A673 (cell line): ENCODE data around the gene HERC5. TPM values are rescaled to one million over a fixed set of nuclear protein-coding genes. Genes with fewer than 3 reads are reported as not detected.

Experiments
- BruUV-seq: library from RNA; stranded (reverse); fragments of 400-500 nt; replicated peaks from 2 replicates; lab custom pipeline; 2021; lab: Mats Ljungman, UMichigan
- CTCF ChIA-PET: fragments of 300-600 bp; sonication (Branson Sonifier 250); formaldehyde crosslinking; loops from one replicate; lab custom pipeline; 2022; ENCODE audit warnings: antibody characterized with exemption; lab: Charles Lee
- POLR2A ChIA-PET: fragments of 300-600 bp; sonication (Branson Sonifier 250); formaldehyde crosslinking; loops from one replicate; lab custom pipeline; 2022; ENCODE audit warnings: antibody characterized with exemption; ENCODE audit not compliant: low non-redundant PET; lab: Charles Lee
- DNase-seq: peaks from one replicate; pipeline ENCODE4 v3.0.0-alpha.2; 2015; ENCODE audit warnings: low spot score
- H3K27ac ChIP-seq: fragments of 200-600 bp; sonication (generic); 2 replicates; pipeline ENCODE4 v1.5.1; 2016; ENCODE audit warnings: mixed run types, low read depth, mild to moderate bottlenecking, mixed read lengths, antibody characterized with exemption, low read length; ENCODE audit not compliant: poor library complexity, severe bottlenecking
- H3K27me3 ChIP-seq: fragments of 200-600 bp; sonication (generic); replicated peaks from 2 replicates; pipeline ENCODE4 v1.6.1; 2017; ENCODE audit warnings: mixed run types, low read depth, mild to moderate bottlenecking, mixed read lengths, antibody characterized with exemption, low read length; ENCODE audit not compliant: insufficient read depth, poor library complexity
- H3K36me3 ChIP-seq: fragments of 200-600 bp; sonication (generic); 2 replicates; pipeline ENCODE4 v1.6.1; 2016; ENCODE audit warnings: mixed run types, mild to moderate bottlenecking, mixed read lengths, antibody characterized with exemption, low read length; ENCODE audit not compliant: insufficient read depth, poor library complexity, severe bottlenecking
- H3K4me1 ChIP-seq: fragments of 200-600 bp; sonication (generic); 2 replicates; pipeline ENCODE4 v1.6.1; 2017; ENCODE audit warnings: mixed run types, mild to moderate bottlenecking, mixed read lengths, antibody characterized with exemption, low read length; ENCODE audit not compliant: insufficient read depth, poor library complexity, severe bottlenecking
- H3K4me3 ChIP-seq: fragments of 200-600 bp; sonication (generic); 2 replicates; pipeline ENCODE4 v1.5.1; 2016; ENCODE audit warnings: low read depth, mixed run types, mild to moderate bottlenecking, mixed read lengths, low read length; ENCODE audit not compliant: poor library complexity, severe bottlenecking
- H3K9me3 ChIP-seq: fragments of 200-600 bp; sonication (generic); 2 replicates; pipeline ENCODE4 v1.6.1; 2016; ENCODE audit warnings: mixed run types, low read depth, mild to moderate bottlenecking, mixed read lengths, antibody characterized with exemption, low read length; ENCODE audit not compliant: poor library complexity, severe bottlenecking
- EZH2 ChIP-seq: fragments of 200-600 bp; sonication (generic); IDR thresholded peaks from 2 replicates; pipeline ENCODE4 v1.6.1; 2017; ENCODE audit warnings: borderline replicate concordance, low read depth, mild to moderate bottlenecking, mixed read lengths, antibody characterized with exemption, low read length; ENCODE audit not compliant: poor library complexity, severe bottlenecking
- intact Hi-C: fragments of 100-400 bp; cut with micrococcal nuclease; formaldehyde crosslinking; loops from one replicate; pipeline ENCODE4 v1.10.0; 2022; ENCODE audit not compliant: unreplicated experiment
- total RNA-seq: library from RNA; stranded (reverse); gene quantifications from 2 replicates; pipeline ENCODE4 v1.2.3, GENCODE V29; 2021
- TF ChIP-seq, protein P1 (sequence below): fragments of 300-800, 200-600 bp; sonication (generic); conservative IDR thresholded peaks from 2 replicates; pipeline ENCODE4 v1.5.1; 2017; ENCODE audit warnings: low read depth, mild to moderate bottlenecking, antibody characterized with exemption, low read length, moderate library complexity, mixed read lengths

Gene HERC5
- total RNA-seq, 1 experiment from 2014 or later = 0.54 TPM

DNA sequence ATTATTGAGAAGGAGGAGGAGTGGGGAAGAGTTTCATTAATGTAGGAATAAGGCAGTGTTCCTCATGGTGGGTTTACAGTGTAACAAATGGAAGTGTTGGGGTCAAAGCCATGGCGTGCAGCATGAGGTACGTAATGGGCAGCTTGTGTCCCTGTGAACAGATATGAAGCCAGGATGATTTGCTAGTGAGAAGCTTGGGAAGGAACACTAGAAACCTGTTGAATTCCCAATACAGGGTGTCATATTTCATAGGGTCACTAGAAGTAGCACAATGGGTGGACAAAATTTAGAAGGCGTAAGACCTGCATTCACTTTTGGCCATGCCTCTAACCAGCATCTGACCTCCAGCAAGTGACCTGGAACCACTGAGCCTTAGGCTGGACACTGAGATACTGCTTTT lies 59.8 kb downstream of the HERC5 start:
- intact Hi-C loops = loop anchor here (10.0 kb wide), 2 partner anchors 482 to 662 kb away; no protein-coding TSS in a partner anchor
- Histone ChIP-seq H3K4me1 (no peaks in the 10 kb centered on the region), H3K27ac (no peak overlapping the region), H3K36me3 (peaks cover 9% of the 10 kb centered on the region), H3K27me3 (no peaks in the 10 kb centered on the region), H3K9me3 (no peaks in the 10 kb centered on the region), H3K4me3 (no peak overlapping the region)
- TF ChIP-seq, protein P1, sequence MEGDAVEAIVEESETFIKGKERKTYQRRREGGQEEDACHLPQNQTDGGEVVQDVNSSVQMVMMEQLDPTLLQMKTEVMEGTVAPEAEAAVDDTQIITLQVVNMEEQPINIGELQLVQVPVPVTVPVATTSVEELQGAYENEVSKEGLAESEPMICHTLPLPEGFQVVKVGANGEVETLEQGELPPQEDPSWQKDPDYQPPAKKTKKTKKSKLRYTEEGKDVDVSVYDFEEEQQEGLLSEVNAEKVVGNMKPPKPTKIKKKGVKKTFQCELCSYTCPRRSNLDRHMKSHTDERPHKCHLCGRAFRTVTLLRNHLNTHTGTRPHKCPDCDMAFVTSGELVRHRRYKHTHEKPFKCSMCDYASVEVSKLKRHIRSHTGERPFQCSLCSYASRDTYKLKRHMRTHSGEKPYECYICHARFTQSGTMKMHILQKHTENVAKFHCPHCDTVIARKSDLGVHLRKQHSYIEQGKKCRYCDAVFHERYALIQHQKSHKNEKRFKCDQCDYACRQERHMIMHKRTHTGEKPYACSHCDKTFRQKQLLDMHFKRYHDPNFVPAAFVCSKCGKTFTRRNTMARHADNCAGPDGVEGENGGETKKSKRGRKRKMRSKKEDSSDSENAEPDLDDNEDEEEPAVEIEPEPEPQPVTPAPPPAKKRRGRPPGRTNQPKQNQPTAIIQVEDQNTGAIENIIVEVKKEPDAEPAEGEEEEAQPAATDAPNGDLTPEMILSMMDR = no peak
- no peak for TF ChIP-seq EZH2
- no TSS peak for BruUV-seq
- DNase-seq = no peak
- CTCF ChIA-PET = interaction anchor here (0.6 to 0.7 kb wide), 2 partner anchors 23 to 358 kb away, joined by 3 to 13 read pairs; partner anchors contain the start of gene ABCG2
- POLR2A ChIA-PET = interaction anchor here (0.6 kb wide), 1 partner anchor 17 kb away, joined by 3 read pairs; no protein-coding TSS in a partner anchor

DNA sequence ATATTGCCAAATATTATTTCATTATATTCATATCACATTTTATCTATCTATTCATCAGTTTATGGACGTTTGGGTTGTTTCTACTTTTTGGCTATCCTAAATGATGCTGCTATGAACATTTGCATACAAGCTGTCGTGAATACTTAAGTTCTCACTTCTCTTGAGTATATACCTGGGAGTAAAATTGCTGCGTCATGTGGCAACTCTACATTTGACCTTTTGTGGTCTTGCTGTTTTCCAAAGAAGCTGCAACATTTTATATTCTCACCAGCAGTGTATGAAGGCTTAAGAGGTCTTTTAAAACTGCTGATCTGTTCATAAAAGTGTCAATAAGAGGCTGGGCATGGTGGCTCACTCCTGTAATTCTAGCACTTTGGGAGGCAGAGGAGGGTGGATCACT lies 60.9 kb downstream of the HERC5 start:
- intact Hi-C loops = loop anchor here (10.0 kb wide), 2 partner anchors 483 to 663 kb away; no protein-coding TSS in a partner anchor
- DNase-seq = no peak
- Histone ChIP-seq H3K9me3 (no peaks in the 10 kb centered on the region), H3K27me3 (no peaks in the 10 kb centered on the region), H3K36me3 (peaks cover 10% of the 10 kb centered on the region), H3K27ac (no peak overlapping the region), H3K4me1 (no peaks in the 10 kb centered on the region), H3K4me3 (no peak overlapping the region)
- TF ChIP-seq EZH2 = no peak
- TF ChIP-seq, protein P1 = no peak
- ChIA-PET POLR2A (no interaction called here), CTCF (no interaction called here)
- no TSS peak for BruUV-seq

DNA sequence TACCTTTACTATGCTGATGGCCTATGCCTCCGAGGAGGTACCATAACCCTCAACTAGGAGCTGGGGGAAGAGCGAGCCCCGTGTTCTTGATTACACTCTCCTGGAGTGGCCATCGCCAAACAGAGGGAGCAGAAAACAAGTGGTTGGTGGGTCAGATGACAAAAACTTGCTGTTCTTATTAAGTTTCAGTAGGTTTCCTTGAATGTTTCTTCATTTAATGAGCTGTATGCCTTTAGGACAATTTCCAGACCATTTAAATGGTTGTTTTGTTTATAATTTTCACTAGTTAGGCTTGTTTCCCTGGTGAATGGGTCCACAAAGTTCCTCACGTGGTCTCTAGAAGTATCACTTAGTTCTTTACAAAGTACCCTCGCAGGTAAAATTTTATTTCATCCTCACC lies 62.0 kb downstream of the HERC5 start:
- no peaks in the 10 kb centered on the region for H3K9me3 ChIP-seq
- no peaks in the 10 kb centered on the region for H3K27me3 ChIP-seq
- ChIA-PET POLR2A (no interaction called here), CTCF (no interaction called here)
- H3K4me1 ChIP-seq = no peaks in the 10 kb centered on the region
- H3K36me3 ChIP-seq = peaks cover 10% of the 10 kb centered on the region
- no peak overlapping the region for H3K4me3 ChIP-seq
- no peak overlapping the region for H3K27ac ChIP-seq
- no TSS peak for BruUV-seq
- intact Hi-C loops = loop anchor here (10.0 kb wide), 2 partner anchors 484 to 664 kb away; no protein-coding TSS in a partner anchor
- DNase-seq = no peak
- no peak for TF ChIP-seq EZH2
- TF ChIP-seq, protein P1 = no peak
